ENCODE data around the gene PCDHGA1.
"Not testable (repeated sequence)": the region's sequence is repeated elsewhere in the genome, so short reads cannot be mapped to it uniquely, and the experiment has no call there.

Gene PCDHGA1

GRCh38 chr5:141393267-141393666 lies 63.0 kb downstream of the PCDHGA1 start:
- H3K4me3 ChIP-seq (ENCODE audit: low read depth, low read length) = no peak overlapping the region
- TF ChIP-seq CTCF (IDR thresholded peaks at IDR 0.05; ENCODE audit: low read depth, low read length) = no peak
- H3K27ac ChIP-seq = no peak overlapping the region
- DNase-seq = no peak
- no peaks in the 10 kb centered on the region for H3K27me3 ChIP-seq (ENCODE audit: insufficient read depth, low read depth, severe bottlenecking)
- H3K36me3 ChIP-seq = no peaks in the 10 kb centered on the region
- peaks cover 4% of the 10 kb centered on the region for H3K9me3 ChIP-seq (ENCODE audit: severe bottlenecking)

- not testable (repeated sequence) for H3K27ac ChIP-seq; H3K9me3 ChIP-seq (ENCODE audit: severe bottlenecking); DNase-seq; H3K27me3 ChIP-seq (ENCODE audit: insufficient read depth, low read depth, severe bottlenecking); H3K36me3 ChIP-seq; H3K4me3 ChIP-seq (ENCODE audit: low read depth, low read length)
Measured at GRCh38 chr5:141394401-141395187, 64.3 kb downstream of the PCDHGA1 start.

- not testable (repeated sequence) for H3K27me3 ChIP-seq (ENCODE audit: insufficient read depth, low read depth, severe bottlenecking); H3K36me3 ChIP-seq; H3K27ac ChIP-seq; H3K9me3 ChIP-seq (ENCODE audit: severe bottlenecking); H3K4me3 ChIP-seq (ENCODE audit: low read depth, low read length); DNase-seq
Measured at GRCh38 chr5:141397756-141398551, 67.6 kb downstream of the PCDHGA1 start, which contains the start of gene PCDHGB5. TSS of gene PCDHGB5 (plus strand) at chr5:141397947. CDS start at chr5:141398128, 181 bp downstream.

- Histone ChIP-seq H3K36me3 (no peaks in the 10 kb centered on the region), H3K4me3 (ENCODE audit: low read depth, low read length) (no peak overlapping the region), H3K9me3 (ENCODE audit: severe bottlenecking) (peaks cover 4% of the 10 kb centered on the region), H3K27me3 (ENCODE audit: insufficient read depth, low read depth, severe bottlenecking) (no peaks in the 10 kb centered on the region), H3K27ac (no peak overlapping the region)
- TF ChIP-seq CTCF (IDR thresholded peaks at IDR 0.05; ENCODE audit: low read depth, low read length) = no peak
- DNase-seq = no peak
Measured at GRCh38 chr5:141398608-141399007, 68.3 kb downstream of the PCDHGA1 start.

- H3K9me3 ChIP-seq (ENCODE audit: severe bottlenecking) = peaks cover 4% of the 10 kb centered on the region
- TF ChIP-seq CTCF (IDR thresholded peaks at IDR 0.05; ENCODE audit: low read depth, low read length) = no peak
- DNase-seq = no peak
- no peaks in the 10 kb centered on the region for H3K27me3 ChIP-seq (ENCODE audit: insufficient read depth, low read depth, severe bottlenecking)
- no peak overlapping the region for H3K4me3 ChIP-seq (ENCODE audit: low read depth, low read length)
- no peaks in the 10 kb centered on the region for H3K36me3 ChIP-seq
- H3K27ac ChIP-seq = no peak overlapping the region
Measured at GRCh38 chr5:141399555-141400258, 69.4 kb downstream of the PCDHGA1 start.

- H3K27me3 ChIP-seq (ENCODE audit: insufficient read depth, low read depth, severe bottlenecking) = no peaks in the 10 kb centered on the region
- DNase-seq = peak; percentile 30
- no peaks in the 10 kb centered on the region for H3K36me3 ChIP-seq
- peaks cover 4% of the 10 kb centered on the region for H3K9me3 ChIP-seq (ENCODE audit: severe bottlenecking)
- TF ChIP-seq CTCF (IDR thresholded peaks at IDR 0.05; ENCODE audit: low read depth, low read length) = peak; percentile 45
- no peak within 1 kb of the TSS for H3K4me3 ChIP-seq (ENCODE audit: low read depth, low read length)
- H3K27ac ChIP-seq = no peak within 1 kb of the TSS
Measured at GRCh38 chr5:141402553-141403243, 72.4 kb downstream of the PCDHGA1 start, which contains the start of gene PCDHGA9. TSS of gene PCDHGA9 (plus strand) at chr5:141402778. CDS start at chr5:141402953, 175 bp downstream.

Data from WERI-Rb-1 (cell line).